SK-N-SH (cell line): Measurements from ENCODE around the gene METTL25B.
A peak's percentile ranks its signal among the peaks of the same experiment; 100 is the strongest.

Source experiments
- CHD2 ChIP-seq: fragments of 150-350 bp; IDR thresholded peaks from 2 replicates; pipeline ENCODE4 v1.6.1; 2018; ENCODE audit warnings: low read length; ENCODE audit not compliant: partially characterized antibody
- CTCF ChIP-seq: fragments of 200-600 bp; sonication (generic); IDR thresholded peaks from 2 replicates; pipeline ENCODE4 v1.6.1; 2017; ENCODE audit warnings: antibody characterized with exemption, mild to moderate bottlenecking, moderate library complexity
- GABPA ChIP-seq: IDR thresholded peaks from 2 replicates; pipeline ENCODE4 v1.4.0; 2012; ENCODE audit warnings: low read depth, mild to moderate bottlenecking
- RAD21 ChIP-seq: IDR thresholded peaks from 2 replicates; pipeline ENCODE4 v1.6.1; 2012; ENCODE audit warnings: mild to moderate bottlenecking, low read length
- REST ChIP-seq: IDR thresholded peaks from 2 replicates; pipeline ENCODE4 v1.6.1; 2012; ENCODE audit warnings: mild to moderate bottlenecking, low read depth, low read length, moderate library complexity
- RXRA ChIP-seq: IDR thresholded peaks from 2 replicates; pipeline ENCODE4 v1.4.0; 2012; ENCODE audit warnings: low read depth, mild to moderate bottlenecking, borderline replicate concordance

DNA sequence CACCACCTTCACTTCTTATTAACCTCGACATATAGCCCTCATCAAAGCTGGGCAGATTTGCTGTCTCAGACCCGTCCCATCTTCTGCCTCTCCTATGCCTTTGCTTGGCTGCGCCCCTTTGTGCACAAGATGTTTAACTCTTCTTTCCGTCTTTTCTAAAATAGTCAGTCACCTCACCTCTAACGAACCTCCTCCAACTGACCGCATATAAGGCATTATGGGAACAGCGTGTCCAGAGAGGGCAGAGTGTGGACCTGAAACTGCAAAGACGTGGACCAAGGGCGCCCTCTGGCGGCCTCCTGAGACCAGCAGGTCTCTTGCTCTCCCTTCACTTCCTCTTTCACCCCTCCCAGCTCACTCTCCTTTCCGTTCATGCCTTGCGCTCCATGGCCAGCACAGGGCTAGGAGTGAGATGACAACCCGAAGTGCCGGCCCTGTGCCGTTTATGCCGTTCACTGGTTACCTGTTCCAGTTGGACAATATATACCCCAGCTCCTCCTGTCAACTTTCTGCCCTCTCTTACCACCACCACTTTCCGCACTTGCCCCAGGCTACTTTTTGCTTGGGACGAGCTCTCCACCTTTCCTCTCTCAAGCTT is 2.5 kb upstream of the METTL25B start:
- TF ChIP-seq CTCF (peak; percentile 95), REST (no peak), RAD21 (peak; percentile 98), CHD2 (no peak), RXRA (no peak), GABPA (peak; percentile 52; the same call in 1 of the 2 replicates)
